Measurements from ENCODE around the gene RPTOR.

GRCh38 chr17:80598813-80599545 is 54.3 kb downstream of the RPTOR start:
- TF ChIP-seq CTCF (IDR thresholded peaks at IDR 0.05; ENCODE audit: low read depth, low read length): no peak
- no peak for TF ChIP-seq EZH2phosphoT487 (IDR thresholded peaks at IDR 0.05; ENCODE audit: low read depth)
